Measurements from ENCODE around the gene GATM. TPM values are rescaled to one million over a fixed set of nuclear protein-coding genes. Genes with fewer than 3 reads are reported as not detected.

The GATM gene
- total RNA-seq, 1 experiment from 2014 or later, result 10.7 TPM

- Histone ChIP-seq H3K9ac (ENCODE audit: extremely low read depth, insufficient read length, low read length) (no peak overlapping the region), H4K8ac (replicated peaks; ENCODE audit: insufficient read length, low read depth, low read length) (no peak overlapping the region), H4K5ac (ENCODE audit: insufficient read length, low read depth, low read length) (no peak overlapping the region), H3T11ph (ENCODE audit: low read length) (no peak overlapping the region), H3K79me1 (ENCODE audit: insufficient read depth, low read depth, low read length, poor library complexity, severe bottlenecking) (no peaks in the 10 kb centered on the region), H3K4me1 (ENCODE audit: insufficient read depth, low read length) (no peaks in the 10 kb centered on the region), H4K91ac (ENCODE audit: insufficient read length, low read depth, low read length) (no peak overlapping the region), H3K9me3 (ENCODE audit: control insufficient read depth, low read depth, low read length) (no peaks in the 10 kb centered on the region), H2BK20ac (ENCODE audit: low read depth, low read length, poor library complexity, severe bottlenecking) (no peak overlapping the region), H3K27me3 (ENCODE audit: insufficient read depth, low read length) (no peaks in the 10 kb centered on the region), H2AFZ (ENCODE audit: low read length) (no peak overlapping the region), H3K23me2 (ENCODE audit: insufficient read length, low read depth, low read length, poor library complexity, severe bottlenecking) (no peaks in the 10 kb centered on the region), H3K18ac (ENCODE audit: insufficient read length, low read depth, low read length) (no peak overlapping the region), H2BK5ac (ENCODE audit: insufficient read length, low read length) (no peak overlapping the region), H4K20me1 (ENCODE audit: control insufficient read depth, insufficient read depth, insufficient read length) (no peaks in the 10 kb centered on the region), H2AK5ac (ENCODE audit: insufficient read length, low read length) (no peak overlapping the region), H3K23ac (ENCODE audit: insufficient read length, low read depth, low read length) (no peak overlapping the region), H2BK12ac (ENCODE audit: insufficient read length, low read depth, low read length) (no peak overlapping the region), H3K4ac (ENCODE audit: low read depth, low read length) (no peak overlapping the region), H2BK15ac (ENCODE audit: low read depth, low read length) (no peak overlapping the region), H3K14ac (ENCODE audit: insufficient read depth, low read length) (no peak overlapping the region), H2BK120ac (ENCODE audit: low read depth, low read length, poor library complexity, severe bottlenecking) (no peak overlapping the region), H3K4me2 (ENCODE audit: insufficient read depth, insufficient read length, low read length) (no peak overlapping the region), H3K56ac (ENCODE audit: insufficient read length, low read depth, low read length) (no peak overlapping the region), H3K27ac (ENCODE audit: insufficient read length, low read depth, low read length) (no peak overlapping the region), H3K79me2 (ENCODE audit: insufficient read depth, low read length) (no peaks in the 10 kb centered on the region)
- no peaks in the 10 kb centered on the region for H3K9me3 Mint-ChIP-seq
- H3K4me3 Mint-ChIP-seq, result no peak overlapping the region
- no peaks in the 10 kb centered on the region for H3K4me1 Mint-ChIP-seq
- peaks cover 44 to 84% (median 77%) of the 10 kb centered on the region in 3 experiments; a peak in 6 of 7 replicates for H3K36me3 Mint-ChIP-seq (ENCODE audit: insufficient read depth in 1 of 3, low read depth in 3 of 3)
- TF ChIP-seq CTCF (conservative IDR thresholded peaks at IDR 0.05), result no peak
- no peak for DNase-seq
- no CpG with 5 or more reads among the region's 5 CpGs for WGBS (ENCODE audit: extremely low coverage, insufficient read length, low lambda C conversion rate)
- H3K27ac Mint-ChIP-seq, result no peak overlapping the region
- no peaks in the 10 kb centered on the region for H3K27me3 Mint-ChIP-seq (ENCODE audit: low read depth)
These were observed 36.0 kb upstream of the GATM start for GRCh38 chr15:45414215-45414885.

Measured in H9 (cell line).